Activated CD4-positive, alpha-beta T cell treated with anti-CD3 and anti-CD28 coated beads, Interleukin-2, amount 10 ng/mL, durations not matched to agents 24 days and 14 days (primary cell): ENCODE measurements around the gene TRAF3IP3. TPM values are rescaled to one million over a fixed set of nuclear protein-coding genes. Genes with fewer than 3 reads are reported as not detected.

ENCODE experiments used
- DNase-seq: peaks from one replicate; pipeline ENCODE4 v3.0.0; 2022
- H3K27ac Mint-ChIP-seq: one replicate; pipeline ENCODE4 v1.8.0; 2022; ENCODE audit warnings: mild to moderate bottlenecking, mixed read lengths
- H3K27me3 Mint-ChIP-seq: one replicate; pipeline ENCODE4 v1.8.0; 2022; ENCODE audit warnings: mixed read lengths
- H3K36me3 Mint-ChIP-seq: one replicate; pipeline ENCODE4 v1.8.0; 2022; ENCODE audit warnings: low read depth, mild to moderate bottlenecking, mixed read lengths
- H3K4me1 Mint-ChIP-seq: one replicate; pipeline ENCODE4 v1.8.0; 2021; ENCODE audit warnings: mixed read lengths
- H3K4me3 Mint-ChIP-seq: one replicate; pipeline ENCODE4 v1.8.0; 2022; ENCODE audit warnings: mild to moderate bottlenecking, moderate library complexity, mixed read lengths
- H3K9me3 Mint-ChIP-seq: one replicate; pipeline ENCODE4 v1.8.0; 2021; ENCODE audit warnings: mixed read lengths
- intact Hi-C: fragments of 100-400 bp; cut with micrococcal nuclease; formaldehyde crosslinking; loops from one replicate; pipeline ENCODE4 v1.15.1; 2023
- total RNA-seq: library from RNA; stranded (reverse); gene quantifications from 2 replicates; pipeline ENCODE4 v1.2.3, GENCODE V29; 2022

TRAF3IP3 gene
- total RNA-seq, 1 donor from 2014 or later = 394 TPM

DNA sequence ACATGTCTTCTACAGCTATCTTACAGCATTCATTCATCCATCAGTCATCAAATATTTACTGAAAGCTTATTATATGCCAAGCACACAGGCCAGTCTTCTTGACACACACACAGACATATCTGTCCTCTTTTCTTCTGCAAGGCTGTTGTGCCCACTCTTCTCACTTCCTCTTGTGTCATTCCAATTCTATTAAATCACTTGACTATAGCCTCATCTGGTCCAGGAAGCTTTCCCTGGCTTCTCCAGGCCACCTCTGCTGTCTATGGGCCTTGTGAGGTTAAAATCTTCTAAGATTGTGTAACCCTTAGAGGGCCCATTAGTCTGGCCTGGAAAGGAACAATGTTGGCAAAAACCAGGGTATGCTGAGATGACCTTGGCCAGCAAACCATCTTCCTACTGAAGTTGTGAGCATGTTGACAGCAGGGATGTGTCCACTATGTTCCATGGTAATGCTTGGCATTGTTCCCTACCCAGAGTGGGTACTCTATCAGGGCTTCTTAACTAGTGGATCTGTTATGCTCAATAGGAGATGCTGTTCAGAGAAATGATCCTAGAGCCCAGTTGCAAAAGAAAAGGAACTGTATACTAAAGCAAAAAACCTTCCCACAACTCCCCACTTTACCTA is 5.3 kb downstream of the TRAF3IP3 start:
- H3K4me3 Mint-ChIP-seq = peak overlapping the region; percentile 66
- intact Hi-C loops = no loop called here
- no peaks in the 10 kb centered on the region for H3K27me3 Mint-ChIP-seq

GRCh38 chr1:209766051-209766450 is 10.2 kb downstream of the TRAF3IP3 start:
- H3K27ac Mint-ChIP-seq = peak overlapping the region; percentile 82
- H3K9me3 Mint-ChIP-seq = no peaks in the 10 kb centered on the region
- no peaks in the 10 kb centered on the region for H3K27me3 Mint-ChIP-seq
- no peak for DNase-seq
- peaks cover 58% of the 10 kb centered on the region for H3K36me3 Mint-ChIP-seq
- H3K4me1 Mint-ChIP-seq = peaks cover 66% of the 10 kb centered on the region
- intact Hi-C loops = loop anchor here (5.0 kb wide), 1 partner anchor 566 kb away; no protein-coding TSS in a partner anchor
- H3K4me3 Mint-ChIP-seq = no peak overlapping the region

More for the DNA sequence above, 5.3 kb downstream of the TRAF3IP3 start:
- Mint-ChIP-seq H3K36me3 (peaks cover 91% of the 10 kb centered on the region), H3K9me3 (no peaks in the 10 kb centered on the region), H3K4me1 (peaks cover 67% of the 10 kb centered on the region), H3K27ac (peak overlapping the region; percentile 83)
- DNase-seq = no peak

DNA sequence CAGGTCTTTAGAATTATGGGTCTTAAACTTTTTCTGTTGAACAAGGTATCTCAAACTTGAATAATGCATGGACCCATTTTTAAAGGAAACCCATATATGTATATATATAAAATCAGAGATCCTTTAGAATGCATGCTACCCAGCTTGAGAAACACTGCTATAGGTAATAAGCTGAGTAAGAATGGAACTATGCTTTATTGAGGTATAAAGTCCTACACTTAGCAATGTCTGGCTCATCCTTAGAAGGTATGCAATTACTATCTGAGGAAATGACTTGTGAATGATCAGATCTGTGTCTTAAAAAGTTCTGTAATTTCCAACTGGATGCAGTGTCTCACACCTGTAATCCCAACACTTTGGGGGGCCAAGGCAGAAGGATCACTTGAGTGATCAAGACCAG is 11.2 kb downstream of the TRAF3IP3 start:
- H3K4me3 Mint-ChIP-seq = no peak overlapping the region
- peaks cover 48% of the 10 kb centered on the region for H3K36me3 Mint-ChIP-seq
- H3K27me3 Mint-ChIP-seq = no peaks in the 10 kb centered on the region
- H3K4me1 Mint-ChIP-seq = peaks cover 56% of the 10 kb centered on the region
- H3K9me3 Mint-ChIP-seq = no peaks in the 10 kb centered on the region
- DNase-seq = no peak
- peak overlapping the region; percentile 46 for H3K27ac Mint-ChIP-seq
- intact Hi-C loops = loop anchor here (5.0 kb wide), 1 partner anchor 565 kb away; no protein-coding TSS in a partner anchor

GRCh38 chr1:209767706-209768105 is 11.9 kb downstream of the TRAF3IP3 start:
- Mint-ChIP-seq H3K27me3 (no peaks in the 10 kb centered on the region), H3K4me1 (peaks cover 50% of the 10 kb centered on the region)
- intact Hi-C loops = loop anchor here (1.0 to 5.0 kb wide), 6 partner anchors 11 to 565 kb away; partner anchors contain the start of genes C1orf74, TRAF3IP3 and UTP25

DNA sequence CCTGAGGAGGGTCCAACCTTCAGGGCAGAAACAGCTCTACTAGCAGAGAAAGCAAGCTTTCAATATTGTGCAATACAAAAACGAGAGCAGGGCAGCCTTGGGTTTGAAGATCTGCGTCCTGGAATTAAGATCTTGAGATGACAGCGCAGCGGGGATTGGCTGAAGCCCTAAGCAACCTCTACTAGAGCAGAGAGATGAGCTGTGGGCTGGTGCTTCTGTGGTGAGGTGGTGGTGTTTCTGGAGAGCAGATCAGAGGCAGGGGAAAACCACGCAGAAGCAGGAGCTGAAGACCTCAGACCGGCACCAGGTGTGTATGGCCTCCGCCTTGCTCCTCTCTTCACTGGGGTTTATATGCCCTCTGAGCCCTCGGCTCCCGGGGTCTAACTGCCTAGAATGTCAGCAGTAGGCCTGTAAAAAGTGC is 12.5 kb downstream of the TRAF3IP3 start:
- Mint-ChIP-seq H3K36me3 (peaks cover 35% of the 10 kb centered on the region), H3K27ac (no peak overlapping the region), H3K9me3 (no peaks in the 10 kb centered on the region), H3K4me3 (no peak overlapping the region), H3K4me1 (peaks cover 43% of the 10 kb centered on the region), H3K27me3 (no peaks in the 10 kb centered on the region)
- peak; percentile 96 for DNase-seq
- intact Hi-C loops = loop anchor here (1.0 to 5.0 kb wide), 6 partner anchors 12 to 564 kb away; partner anchors contain the start of genes C1orf74, TRAF3IP3 and UTP25

More at GRCh38 chr1:209767706-209768105, 11.9 kb downstream of the TRAF3IP3 start:
- Mint-ChIP-seq H3K36me3 (peaks cover 42% of the 10 kb centered on the region), H3K4me3 (no peak overlapping the region), H3K9me3 (no peaks in the 10 kb centered on the region), H3K27ac (no peak overlapping the region)
- DNase-seq = peak; percentile 70

- H3K4me3 Mint-ChIP-seq = no peak overlapping the region
- H3K27ac Mint-ChIP-seq = no peak overlapping the region
- intact Hi-C loops = loop anchor here (1.0 to 5.0 kb wide), 3 partner anchors 45 to 563 kb away; no protein-coding TSS in a partner anchor
- peaks cover 39% of the 10 kb centered on the region for H3K4me1 Mint-ChIP-seq
- no peaks in the 10 kb centered on the region for H3K27me3 Mint-ChIP-seq
- no peaks in the 10 kb centered on the region for H3K9me3 Mint-ChIP-seq
- peaks cover 31% of the 10 kb centered on the region for H3K36me3 Mint-ChIP-seq
- peak; percentile 93 for DNase-seq
Observed at GRCh38 chr1:209769171-209769904, 13.5 kb downstream of the TRAF3IP3 start.

DNA sequence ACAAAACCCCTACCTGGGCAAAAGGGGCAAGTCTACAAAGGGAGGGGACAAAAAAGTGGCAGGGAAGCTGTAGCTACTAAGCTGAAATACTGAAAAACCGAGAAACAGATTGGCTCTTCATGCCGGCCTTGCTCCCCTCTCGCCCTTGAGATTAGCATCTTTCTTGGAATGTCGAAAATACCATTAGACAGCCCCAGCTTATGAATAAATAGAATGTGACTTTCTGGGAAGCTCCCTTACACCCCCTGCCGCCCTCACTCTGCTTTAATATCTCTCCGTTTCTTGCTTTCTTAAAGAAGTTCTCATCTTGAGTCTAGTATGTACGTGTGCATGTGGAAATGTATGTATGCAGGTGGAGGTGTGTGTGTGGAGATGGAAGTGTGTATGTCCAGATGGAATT is 14.1 kb downstream of the TRAF3IP3 start:
- Mint-ChIP-seq H3K4me1 (peaks cover 44% of the 10 kb centered on the region), H3K9me3 (no peaks in the 10 kb centered on the region), H3K4me3 (no peak overlapping the region), H3K36me3 (peaks cover 33% of the 10 kb centered on the region), H3K27me3 (no peaks in the 10 kb centered on the region), H3K27ac (no peak overlapping the region)
- no peak for DNase-seq
- intact Hi-C loops = loop anchor here (1.0 to 5.0 kb wide), 3 partner anchors 46 to 562 kb away; no protein-coding TSS in a partner anchor

DNA sequence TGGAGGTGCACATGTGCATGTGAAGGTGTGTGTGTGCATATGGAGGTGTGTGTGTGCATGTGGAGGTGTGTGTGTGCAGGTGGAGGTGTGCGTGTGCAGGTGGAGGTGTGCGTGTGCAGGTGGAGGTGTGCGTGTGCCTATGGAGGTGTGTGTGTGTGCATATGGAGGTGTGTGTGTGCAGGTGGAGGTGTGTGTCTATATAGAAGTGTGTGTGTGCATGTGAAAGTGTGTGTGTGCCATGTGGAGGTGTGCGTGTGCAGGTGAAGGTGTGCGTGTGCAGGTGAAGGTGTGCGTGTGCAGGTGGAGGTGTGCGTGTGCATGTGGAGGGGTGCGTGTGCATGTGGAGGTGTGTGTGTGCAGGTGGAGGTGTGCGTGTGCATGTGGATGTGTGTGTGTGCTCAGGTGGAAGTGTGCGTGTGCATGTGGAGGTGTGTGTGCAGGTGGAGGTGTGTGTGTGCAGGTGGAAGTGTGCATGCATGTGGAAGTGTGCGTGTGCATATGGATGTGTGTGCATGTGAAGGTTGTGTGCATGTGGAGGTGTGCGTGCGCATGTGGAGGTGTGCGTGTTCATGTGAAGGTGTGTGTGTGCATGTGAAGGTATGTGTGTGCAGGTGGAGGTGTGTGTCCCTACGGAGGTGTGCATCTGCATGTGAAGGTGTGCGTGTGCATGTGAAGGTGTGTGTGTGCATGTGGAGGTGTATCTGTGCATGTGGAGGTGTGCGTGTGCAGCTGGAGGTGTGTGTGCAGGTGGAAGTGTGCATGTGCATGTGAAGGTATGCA is 15.0 kb downstream of the TRAF3IP3 start:
- peaks cover 35% of the 10 kb centered on the region for H3K36me3 Mint-ChIP-seq
- H3K27me3 Mint-ChIP-seq = no peaks in the 10 kb centered on the region

GRCh38 chr1:209772126-209772525 is 16.3 kb downstream of the TRAF3IP3 start:
- H3K4me1 Mint-ChIP-seq = peaks cover 43% of the 10 kb centered on the region

More for the DNA sequence above, 15.0 kb downstream of the TRAF3IP3 start:
- no peak for DNase-seq
- Mint-ChIP-seq H3K4me1 (peaks cover 46% of the 10 kb centered on the region), H3K27ac (no peak overlapping the region), H3K9me3 (no peaks in the 10 kb centered on the region), H3K4me3 (no peak overlapping the region)
- intact Hi-C loops = no loop called here

DNA sequence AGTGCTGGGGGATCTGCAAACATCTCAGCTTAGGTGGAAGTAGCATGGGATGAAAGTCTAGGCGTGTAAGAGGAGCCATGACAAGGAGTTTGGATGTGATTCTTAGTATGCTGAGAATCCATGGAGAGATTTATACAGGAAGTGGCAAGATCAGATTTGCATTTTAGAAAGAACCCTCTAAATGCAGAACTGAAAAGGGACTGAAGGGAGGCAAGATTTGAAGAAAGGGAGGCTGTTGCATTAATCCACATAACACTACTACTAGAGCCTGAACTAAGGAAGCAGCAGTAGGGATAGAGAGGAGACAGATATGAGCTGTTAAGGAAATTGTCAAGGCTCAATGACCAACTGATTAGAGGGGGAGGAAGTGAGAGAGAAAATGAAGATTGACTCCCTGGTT is 18.7 kb downstream of the TRAF3IP3 start:
- peaks cover 41% of the 10 kb centered on the region for H3K4me1 Mint-ChIP-seq
- H3K9me3 Mint-ChIP-seq = no peaks in the 10 kb centered on the region
- intact Hi-C loops = no loop called here
- peaks cover 56% of the 10 kb centered on the region for H3K36me3 Mint-ChIP-seq
- H3K27me3 Mint-ChIP-seq = no peaks in the 10 kb centered on the region
- no peak overlapping the region for H3K4me3 Mint-ChIP-seq
- DNase-seq = no peak
- peak overlapping the region; percentile 51 for H3K27ac Mint-ChIP-seq

More at GRCh38 chr1:209772126-209772525, 16.3 kb downstream of the TRAF3IP3 start:
- Mint-ChIP-seq H3K27ac (no peak overlapping the region), H3K36me3 (peaks cover 36% of the 10 kb centered on the region), H3K9me3 (no peaks in the 10 kb centered on the region), H3K4me3 (no peak overlapping the region), H3K27me3 (no peaks in the 10 kb centered on the region)
- no peak for DNase-seq
- intact Hi-C loops = no loop called here

DNA sequence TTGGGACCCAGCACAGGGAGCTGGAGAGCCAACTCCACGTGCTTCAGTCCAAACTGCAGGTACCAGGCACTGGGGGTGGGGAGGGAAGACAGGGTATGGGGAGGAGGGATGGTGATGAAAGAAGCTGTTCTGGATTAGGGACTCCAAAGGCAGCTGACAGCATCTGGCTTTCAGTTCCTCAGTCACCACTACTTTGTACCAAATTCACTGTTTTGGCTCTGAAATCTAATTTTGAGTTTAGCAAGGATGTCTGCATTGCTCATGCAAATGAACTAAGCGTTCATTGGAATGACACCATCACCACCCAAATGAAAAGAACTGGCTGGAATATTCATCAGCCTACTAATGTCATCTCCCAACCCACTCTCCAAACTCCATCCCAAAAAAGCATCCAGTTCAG is 19.8 kb downstream of the TRAF3IP3 start:
- Mint-ChIP-seq H3K4me1 (peaks cover 47% of the 10 kb centered on the region), H3K9me3 (no peaks in the 10 kb centered on the region), H3K36me3 (peaks cover 65% of the 10 kb centered on the region), H3K4me3 (no peak overlapping the region), H3K27me3 (no peaks in the 10 kb centered on the region), H3K27ac (peak overlapping the region; percentile 51)
- intact Hi-C loops = no loop called here
- no peak for DNase-seq

DNA sequence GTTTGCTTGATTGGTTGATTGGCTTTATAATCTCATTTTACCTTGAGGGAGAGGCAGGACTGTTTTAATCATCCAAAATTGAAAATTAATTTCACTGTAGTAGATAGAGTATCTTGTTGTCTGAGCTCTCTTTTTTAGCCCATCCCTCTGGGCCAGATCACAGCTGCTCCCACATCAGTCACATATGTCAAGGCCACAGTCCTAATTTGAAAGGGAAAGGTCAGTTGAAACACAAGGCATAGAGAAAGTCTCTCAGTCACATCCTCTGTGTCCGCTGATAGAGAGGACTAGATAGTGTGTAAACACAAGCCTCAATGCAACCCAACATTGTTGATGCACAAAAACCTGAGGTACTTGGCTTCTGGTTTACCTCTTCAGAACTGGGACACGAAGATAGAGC is 21.7 kb downstream of the TRAF3IP3 start:
- no peak for DNase-seq
- Mint-ChIP-seq H3K4me1 (peaks cover 52% of the 10 kb centered on the region), H3K9me3 (no peaks in the 10 kb centered on the region), H3K4me3 (no peak overlapping the region), H3K27ac (peak overlapping the region; percentile 17), H3K27me3 (no peaks in the 10 kb centered on the region), H3K36me3 (peaks cover 76% of the 10 kb centered on the region)
- intact Hi-C loops = no loop called here

GRCh38 chr1:209778102-209778501 is 22.2 kb downstream of the TRAF3IP3 start:
- Mint-ChIP-seq H3K27me3 (no peaks in the 10 kb centered on the region), H3K9me3 (no peaks in the 10 kb centered on the region), H3K4me3 (no peak overlapping the region), H3K4me1 (peaks cover 56% of the 10 kb centered on the region), H3K27ac (peak overlapping the region; percentile 17), H3K36me3 (peaks cover 80% of the 10 kb centered on the region)
- intact Hi-C loops = no loop called here
- no peak for DNase-seq
